ENCODE results near the gene CCDC39.

CCDC39 gene

DNA sequence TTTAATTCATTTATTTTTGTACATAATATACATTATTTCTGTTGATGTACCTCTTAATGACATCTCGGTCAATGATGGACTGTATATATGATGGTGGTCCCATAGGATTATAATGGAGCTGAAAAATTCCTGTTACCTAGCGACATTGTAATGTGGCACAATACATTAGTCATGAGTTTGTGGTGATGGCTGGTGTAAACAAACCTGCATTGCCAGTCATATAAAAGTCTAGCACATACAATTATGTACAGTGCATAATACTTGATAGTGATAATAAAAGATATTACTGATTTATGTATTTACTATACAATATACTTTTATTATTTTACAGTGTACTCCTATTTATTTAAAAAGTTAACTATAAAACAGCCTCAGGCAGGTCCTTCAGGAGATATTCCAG, 62.2 kb downstream of the CCDC39 start (continued):
- TF ChIP-seq ZNF654 (tag by site-specific recombination; IDR thresholded peaks at IDR 0.05; ENCODE audit: low read depth): no peak
- TF ChIP-seq ZNF530 (tag by site-specific recombination; IDR thresholded peaks at IDR 0.05; ENCODE audit: low read depth): no peak
- TF ChIP-seq ZNF350 (tag by site-specific recombination; IDR thresholded peaks at IDR 0.05): no peak

DNA sequence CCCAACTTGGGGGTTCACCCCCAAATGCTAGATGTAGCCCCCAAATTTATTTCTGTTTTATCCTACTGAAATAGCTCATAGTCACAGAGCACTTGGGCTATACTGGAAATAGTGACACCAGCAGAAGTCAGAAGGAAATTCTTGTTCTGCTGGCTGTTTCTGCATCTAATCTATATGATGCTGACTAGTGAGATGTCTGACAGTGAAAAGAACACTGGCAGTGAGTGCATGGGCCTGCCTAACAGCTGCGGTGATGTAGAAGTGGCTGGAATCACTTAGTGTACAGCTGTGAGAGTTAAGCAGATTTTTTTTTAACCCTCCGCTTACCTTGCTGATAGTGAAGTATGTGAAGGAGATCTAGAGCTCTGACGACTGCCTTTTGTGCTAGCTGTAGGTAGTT, 63.3 kb downstream of the CCDC39 start:
- ChIA-PET CTCF (no interaction called here), POLR2A (no interaction called here)
- no peak overlapping the region for H3K4me3 ChIP-seq (ENCODE audit: low read depth, low read length)
- H3K4me1 ChIP-seq (ENCODE audit: control insufficient read depth, insufficient read depth, low read length): no peaks in the 10 kb centered on the region
- no peak for TF ChIP-seq ZNF324 (tag by site-specific recombination; IDR thresholded peaks at IDR 0.05)
- TF ChIP-seq ZXDB (tag by site-specific recombination; IDR thresholded peaks at IDR 0.05): no peak
- no peak for TF ChIP-seq ZNF610 (tag by site-specific recombination; IDR thresholded peaks at IDR 0.05; ENCODE audit: borderline replicate concordance)
- TF ChIP-seq ZNF791 (tag by site-specific recombination; IDR thresholded peaks at IDR 0.05): no peak
- TF ChIP-seq, protein P1, sequence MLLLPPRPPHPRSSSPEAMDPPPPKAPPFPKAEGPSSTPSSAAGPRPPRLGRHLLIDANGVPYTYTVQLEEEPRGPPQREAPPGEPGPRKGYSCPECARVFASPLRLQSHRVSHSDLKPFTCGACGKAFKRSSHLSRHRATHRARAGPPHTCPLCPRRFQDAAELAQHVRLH (tag by site-specific recombination; IDR thresholded peaks at IDR 0.05): no peak
- TF ChIP-seq HOXD13 (CRISPR knock-in tag; IDR thresholded peaks at IDR 0.05; ENCODE audit: borderline replicate concordance): no peak
- TF ChIP-seq ZNF768 (tag by site-specific recombination; IDR thresholded peaks at IDR 0.05): no peak
- TF ChIP-seq, protein P2, sequence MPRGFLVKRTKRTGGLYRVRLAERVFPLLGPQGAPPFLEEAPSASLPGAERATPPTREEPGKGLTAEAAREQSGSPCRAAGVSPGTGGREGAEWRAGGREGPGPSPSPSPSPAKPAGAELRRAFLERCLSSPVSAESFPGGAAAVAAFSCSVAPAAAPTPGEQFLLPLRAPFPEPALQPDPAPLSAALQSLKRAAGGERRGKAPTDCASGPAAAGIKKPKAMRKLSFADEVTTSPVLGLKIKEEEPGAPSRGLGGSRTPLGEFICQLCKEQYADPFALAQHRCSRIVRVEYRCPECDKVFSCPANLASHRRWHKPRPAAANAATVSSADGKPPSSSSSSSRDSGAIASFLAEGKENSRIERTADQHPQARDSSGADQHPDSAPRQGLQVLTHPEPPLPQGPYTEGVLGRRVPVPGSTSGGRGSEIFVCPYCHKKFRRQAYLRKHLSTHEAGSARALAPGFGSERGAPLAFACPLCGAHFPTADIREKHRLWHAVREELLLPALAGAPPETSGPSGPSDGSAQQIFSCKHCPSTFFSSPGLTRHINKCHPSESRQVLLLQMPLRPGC (tag by site-specific recombination; IDR thresholded peaks at IDR 0.05): no peak
- no peak for TF ChIP-seq ZNF10 (tag by site-specific recombination; IDR thresholded peaks at IDR 0.05)
- TF ChIP-seq ZNF266 (tag by site-specific recombination; IDR thresholded peaks at IDR 0.05; ENCODE audit: low read depth): no peak
- no peak for TF ChIP-seq ZNF248 (tag by site-specific recombination; IDR thresholded peaks at IDR 0.05)
- no peak for TF ChIP-seq ZNF837 (tag by site-specific recombination; IDR thresholded peaks at IDR 0.05)
- TF ChIP-seq ZNF19 (tag by site-specific recombination; IDR thresholded peaks at IDR 0.05; ENCODE audit: low read depth): no peak
- TF ChIP-seq, protein P3, sequence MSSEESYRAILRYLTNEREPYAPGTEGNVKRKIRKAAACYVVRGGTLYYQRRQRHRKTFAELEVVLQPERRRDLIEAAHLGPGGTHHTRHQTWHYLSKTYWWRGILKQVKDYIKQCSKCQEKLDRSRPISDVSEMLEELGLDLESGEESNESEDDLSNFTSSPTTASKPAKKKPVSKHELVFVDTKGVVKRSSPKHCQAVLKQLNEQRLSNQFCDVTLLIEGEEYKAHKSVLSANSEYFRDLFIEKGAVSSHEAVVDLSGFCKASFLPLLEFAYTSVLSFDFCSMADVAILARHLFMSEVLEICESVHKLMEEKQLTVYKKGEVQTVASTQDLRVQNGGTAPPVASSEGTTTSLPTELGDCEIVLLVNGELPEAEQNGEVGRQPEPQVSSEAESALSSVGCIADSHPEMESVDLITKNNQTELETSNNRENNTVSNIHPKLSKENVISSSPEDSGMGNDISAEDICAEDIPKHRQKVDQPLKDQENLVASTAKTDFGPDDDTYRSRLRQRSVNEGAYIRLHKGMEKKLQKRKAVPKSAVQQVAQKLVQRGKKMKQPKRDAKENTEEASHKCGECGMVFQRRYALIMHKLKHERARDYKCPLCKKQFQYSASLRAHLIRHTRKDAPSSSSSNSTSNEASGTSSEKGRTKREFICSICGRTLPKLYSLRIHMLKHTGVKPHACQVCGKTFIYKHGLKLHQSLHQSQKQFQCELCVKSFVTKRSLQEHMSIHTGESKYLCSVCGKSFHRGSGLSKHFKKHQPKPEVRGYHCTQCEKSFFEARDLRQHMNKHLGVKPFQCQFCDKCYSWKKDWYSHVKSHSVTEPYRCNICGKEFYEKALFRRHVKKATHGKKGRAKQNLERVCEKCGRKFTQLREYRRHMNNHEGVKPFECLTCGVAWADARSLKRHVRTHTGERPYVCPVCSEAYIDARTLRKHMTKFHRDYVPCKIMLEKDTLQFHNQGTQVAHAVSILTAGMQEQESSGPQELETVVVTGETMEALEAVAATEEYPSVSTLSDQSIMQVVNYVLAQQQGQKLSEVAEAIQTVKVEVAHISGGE (tag by site-specific recombination; conservative IDR thresholded peaks at IDR 0.05; ENCODE audit: low read depth): no peak
- H3K36me3 ChIP-seq (ENCODE audit: control insufficient read depth in 2 of 2, insufficient read depth in 1 of 2, low read length in 2 of 2): peaks cover 5 to 44% of the 10 kb centered on the region in 2 experiments
- H3K9me3 ChIP-seq (ENCODE audit: control insufficient read depth, insufficient read depth, low read depth, low read length): no peaks in the 10 kb centered on the region
- no peak overlapping the region for H3K27ac ChIP-seq (ENCODE audit: extremely low read depth, low read depth, low read length)

DNA sequence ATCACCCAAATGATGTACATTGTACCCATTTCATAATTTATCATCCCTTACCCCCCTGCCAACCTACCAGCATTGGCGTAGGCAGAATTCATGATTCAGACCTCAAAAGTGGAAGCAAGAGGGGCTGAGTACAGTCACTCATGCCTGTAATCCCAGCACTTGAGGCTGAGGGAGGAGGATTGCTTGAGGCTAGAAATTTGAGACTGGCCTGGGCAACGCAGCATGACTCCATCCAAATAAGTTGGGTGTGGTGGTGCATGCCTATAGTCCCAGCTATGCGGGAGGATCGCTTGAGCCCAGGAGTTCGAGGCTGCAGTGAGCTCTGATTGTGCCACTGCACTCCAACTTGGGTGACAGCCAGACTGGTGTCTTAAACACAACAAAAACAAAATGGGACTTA, 66.9 kb downstream of the CCDC39 start:
- no peaks in the 10 kb centered on the region for H3K9me3 ChIP-seq (ENCODE audit: control insufficient read depth, insufficient read depth, low read depth, low read length)
- ChIA-PET POLR2A (no interaction called here), CTCF (no interaction called here)
- no peak overlapping the region for H3K4me3 ChIP-seq (ENCODE audit: low read depth, low read length)
- H3K36me3 ChIP-seq (ENCODE audit: control insufficient read depth in 2 of 2, insufficient read depth in 1 of 2, low read length in 2 of 2): peaks cover 24 to 71% of the 10 kb centered on the region in 2 experiments
- no peaks in the 10 kb centered on the region for H3K4me1 ChIP-seq (ENCODE audit: control insufficient read depth, insufficient read depth, low read length)
- H3K27ac ChIP-seq (ENCODE audit: extremely low read depth, low read depth, low read length): no peak overlapping the region
- 0 out of 2 replicates have a peak, but pooled peaks have one; percentile 11 for TF ChIP-seq ZBTB17 (tag by site-specific recombination; IDR thresholded peaks at IDR 0.05)
- TF ChIP-seq ZIC2 (tag by site-specific recombination; IDR thresholded peaks at IDR 0.05): no peak
- peak; percentile 86 for TF ChIP-seq WT1 (tag by site-specific recombination; IDR thresholded peaks at IDR 0.05)

Data from HEK293 (cell line).